Ovary (tissue), 10 donors: Measurements from ENCODE around the gene IGFL2. TPM values are rescaled to one million over a fixed set of nuclear protein-coding genes. Genes with fewer than 3 reads are reported as not detected.
"Not testable (repeated sequence)": the region's sequence is repeated elsewhere in the genome, so short reads cannot be mapped to it uniquely, and the experiment has no call there.

Experiments used
- DNase-seq, 5 donors: peaks; one replicate each; pipeline ENCODE4 v3.0.0-alpha.2; 2019 to 2020
- H3K27ac ChIP-seq, 2 donors: fragments of 200-600 bp; one replicate each; pipeline versions ENCODE4 v1.5.1 to v1.8.0; 2019 to 2022
- H3K27me3 ChIP-seq: fragments of 200-600 bp; one replicate; pipeline ENCODE4 v1.8.0; 2022
- H3K36me3 ChIP-seq: fragments of 200-600 bp; sonication (generic); one replicate; pipeline ENCODE4 v1.5.1; 2019
- H3K4me1 ChIP-seq: one replicate; pipeline ENCODE4 v1.8.1; 2013; ENCODE audit warnings: mild to moderate bottlenecking, moderate library complexity; ENCODE audit not compliant: insufficient read depth
- H3K4me3 ChIP-seq: fragments of 200-600 bp; sonication (generic); one replicate; pipeline ENCODE4 v1.5.1; 2017
- H3K9me3 ChIP-seq, 2 donors: fragments of 200-600 bp in 1 of 2; sonication (generic) in 1 of 2; one replicate each; pipeline versions ENCODE4 v1.5.1 to v1.8.1; 2013 to 2019; ENCODE audit warnings: mild to moderate bottlenecking in 1 of 2, moderate library complexity in 1 of 2
- CTCF ChIP-seq, 3 donors: fragments of 450-650 bp in 2 of 3; fragments of 200-600 bp in 1 of 3; IDR thresholded peaks; one replicate each; pipeline versions ENCODE4 v1.5.1 to v1.8.0; 2016 to 2022; ENCODE audit warnings: antibody characterized with exemption in 3 of 3, mild to moderate bottlenecking in 1 of 3
- EP300 ChIP-seq: sonication (generic); formaldehyde crosslinking; IDR thresholded peaks from one replicate; pipeline ENCODE4 v1.6.1; 2017; ENCODE audit warnings: antibody characterized with exemption
- POLR2A ChIP-seq: fragments of 450-650 bp; IDR thresholded peaks from one replicate; pipeline ENCODE4 v1.6.1; 2017; ENCODE audit warnings: antibody characterized with exemption, mild to moderate bottlenecking, moderate library complexity
- WGBS, 3 donors: extraction: QIAGEN DNeasy Blood & Tissue Kit in 1 of 3; methylation state at CpG; one replicate each; pipeline versions ENCODE4 v1.1.5 to v1.1.7; 2013 to 2017; 5-methylcytosine and 5-hydroxymethylcytosine counted together
- intact Hi-C, 4 donors: fragments of 100-400 bp; cut with DNase I; formaldehyde crosslinking; loops; one replicate each; pipeline versions ENCODE4 v1.11.0 to v1.15.1; 2022 to 2023
- long read RNA-seq, 3 donors: library from polyadenylated mRNA in 2 of 3; unstranded in 2 of 3; transcript quantifications; one replicate each; pipeline ENCODE4 v2.0.0 and lab custom pipeline, GENCODE V29; 2021 to 2026
- polyA plus RNA-seq, 2 donors: library from polyadenylated mRNA; stranded (reverse); fragments of 200-250 nt in 1 of 2; fragments of 350-450 nt in 1 of 2; fragmentation: Illumina TruSeq in 1 of 2; extraction: RNeasy Lipid Tissue Mini Kit (QIAGEN cat#74804) in 1 of 2; gene quantifications; one replicate each; pipeline ENCODE4 v1.2.3, GENCODE V29; 2013 to 2014
- total RNA-seq, 7 donors: library from RNA; depleted of rRNA in 2 of 7; stranded (reverse); fragments of >200 nt in 2 of 7; fragmentation: NEBNext Ultra II Directional in 3 of 7; extraction: Animal tissue kit (Norgen Biotek cat#: 25700) in 3 of 7; gene quantifications; one replicate each; pipeline versions ENCODE4 v1.1.0 to v1.2.4, GENCODE V29; 2016 to 2023
- donor health status: DM: no; HTN: no; CAD: no; lungs with moderate emphysema.
- donor health status: DM: no; HTN: no; CAD: no.
- donor health status: Bipolar disorder and iron deficiency.
- donor health status: DM: yes; HTN: yes; CAD: no.
- donor health status: DM: no; HTN: no; CAD: no.
- donor health status: DM: yes; HTN: yes; CAD: no.

Gene IGFL2
- under 1 TPM in 2 of 7 donors, not detected in 5; 0.23 to 0.27 TPM for total RNA-seq
- polyA plus RNA-seq = not detected
- long read RNA-seq, donor 1 = 0 reads
- long read RNA-seq, donor 2 = 0 reads
- long read RNA-seq, donor 3 = 0 reads

- Histone ChIP-seq H3K27me3 (no peaks in the 10 kb centered on the region), H3K9me3 (no peaks in the 10 kb centered on the region), H3K4me3 (no peak within 1 kb of the TSS), H3K4me1 (no peaks in the 10 kb centered on the region), H3K36me3 (no peaks in the 10 kb centered on the region), H3K27ac (no peak within 1 kb of the TSS)
- TF ChIP-seq CTCF (IDR thresholded peaks at IDR 0.05) (no peak), POLR2A (no peak), EP300 (no peak)
- intact Hi-C loops = no loop called here
- DNase-seq = no peak
- 50 to 58% (median 52%) methylated on average over 6 of the region's 6 CpGs for WGBS, 3 donors
Measured at GRCh38 chr19:46147791-46148288, at the start of gene IGFL2. IGFL2 (plus strand) TSS chr19:46148238; CDS start chr19:46148279, 41 bp downstream.

GRCh38 chr19:46100344-46100743 is 47.7 kb upstream of the IGFL2 start:
- Histone ChIP-seq H3K4me1 (no peaks in the 10 kb centered on the region), H3K27ac (no peak overlapping the region)
- WGBS, 3 donors = 48 to 66% (median 61%) methylated on average over 1 of the region's 1 CpG

GRCh38 chr19:46101293-46101692 is 46.7 kb upstream of the IGFL2 start:
- H3K9me3 ChIP-seq = no peaks in the 10 kb centered on the region
- H3K4me3 ChIP-seq = no peak overlapping the region
- TF ChIP-seq CTCF (IDR thresholded peaks at IDR 0.05) (no peak), EP300 (no peak), POLR2A (no peak)
- WGBS, 3 donors = 55 to 66% (median 64%) methylated on average over 6 of the region's 6 CpGs
- no peak for DNase-seq
- H3K4me1 ChIP-seq = no peaks in the 10 kb centered on the region
- no peaks in the 10 kb centered on the region for H3K36me3 ChIP-seq
- no peaks in the 10 kb centered on the region for H3K27me3 ChIP-seq
- intact Hi-C loops = no loop called here
- no peak overlapping the region for H3K27ac ChIP-seq

More at GRCh38 chr19:46100344-46100743, 47.7 kb upstream of the IGFL2 start:
- TF ChIP-seq POLR2A (no peak), CTCF (IDR thresholded peaks at IDR 0.05) (no peak), EP300 (no peak)
- no peak for DNase-seq
- no peaks in the 10 kb centered on the region for H3K27me3 ChIP-seq
- intact Hi-C loops = no loop called here
- no peak overlapping the region for H3K4me3 ChIP-seq
- H3K9me3 ChIP-seq = no peaks in the 10 kb centered on the region
- no peaks in the 10 kb centered on the region for H3K36me3 ChIP-seq

GRCh38 chr19:46102333-46102732 is 45.7 kb upstream of the IGFL2 start:
- intact Hi-C loops, H3K9me3 ChIP-seq, H3K4me3 ChIP-seq, H3K27me3 ChIP-seq, H3K27ac ChIP-seq, H3K36me3 ChIP-seq, H3K4me1 ChIP-seq, DNase-seq: not testable (repeated sequence)
- 83 to 88% (median 84%) methylated on average over 7 of the region's 7 CpGs for WGBS, 3 donors

GRCh38 chr19:46107371-46107770 is 40.7 kb upstream of the IGFL2 start:
- 53 to 66% (median 64%) methylated on average over 6 of the region's 6 CpGs for WGBS, 3 donors
- Histone ChIP-seq H3K4me1 (no peaks in the 10 kb centered on the region), H3K27me3 (no peaks in the 10 kb centered on the region), H3K9me3 (no peaks in the 10 kb centered on the region), H3K27ac (no peak overlapping the region), H3K36me3 (no peaks in the 10 kb centered on the region), H3K4me3 (no peak overlapping the region)
- intact Hi-C loops = no loop called here
- TF ChIP-seq EP300 (no peak), CTCF (IDR thresholded peaks at IDR 0.05) (no peak), POLR2A (no peak)
- no peak for DNase-seq
